ENCODE results near the gene EIF4B.
"Not testable (repeated sequence)": the region's sequence is repeated elsewhere in the genome, so short reads cannot be mapped to it uniquely, and the experiment has no call there.

EIF4B gene, protein sequence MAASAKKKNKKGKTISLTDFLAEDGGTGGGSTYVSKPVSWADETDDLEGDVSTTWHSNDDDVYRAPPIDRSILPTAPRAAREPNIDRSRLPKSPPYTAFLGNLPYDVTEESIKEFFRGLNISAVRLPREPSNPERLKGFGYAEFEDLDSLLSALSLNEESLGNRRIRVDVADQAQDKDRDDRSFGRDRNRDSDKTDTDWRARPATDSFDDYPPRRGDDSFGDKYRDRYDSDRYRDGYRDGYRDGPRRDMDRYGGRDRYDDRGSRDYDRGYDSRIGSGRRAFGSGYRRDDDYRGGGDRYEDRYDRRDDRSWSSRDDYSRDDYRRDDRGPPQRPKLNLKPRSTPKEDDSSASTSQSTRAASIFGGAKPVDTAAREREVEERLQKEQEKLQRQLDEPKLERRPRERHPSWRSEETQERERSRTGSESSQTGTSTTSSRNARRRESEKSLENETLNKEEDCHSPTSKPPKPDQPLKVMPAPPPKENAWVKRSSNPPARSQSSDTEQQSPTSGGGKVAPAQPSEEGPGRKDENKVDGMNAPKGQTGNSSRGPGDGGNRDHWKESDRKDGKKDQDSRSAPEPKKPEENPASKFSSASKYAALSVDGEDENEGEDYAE

GRCh38 chr12:53005986-53006809 is at the start of gene EIF4B:
Gene EIF4B (plus strand): TSS chr12:53006456. CDS start chr12:53006484, 28 bp downstream.
- FAIRE-seq: peak; percentile 93

DNA sequence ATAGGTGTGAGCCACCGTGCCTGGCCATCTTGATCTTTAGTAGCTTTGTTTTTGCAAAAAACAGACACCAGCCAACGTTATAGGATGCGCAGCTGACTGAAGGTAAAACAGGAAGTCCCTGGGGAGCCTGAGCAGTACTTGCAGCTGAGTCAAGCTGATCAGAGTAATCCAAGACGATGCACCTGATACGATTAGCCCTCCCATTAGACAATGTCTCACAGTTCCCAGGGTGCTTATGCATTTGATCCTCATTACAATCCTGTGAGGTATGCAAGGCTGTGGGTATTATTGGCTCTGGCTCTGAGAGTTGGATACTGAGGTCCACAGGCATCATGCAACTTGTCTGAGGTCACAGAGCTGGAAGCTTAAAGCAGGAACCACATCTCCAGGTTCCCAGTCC is 49.3 kb upstream of the EIF4B start:
- no peak for FAIRE-seq

DNA sequence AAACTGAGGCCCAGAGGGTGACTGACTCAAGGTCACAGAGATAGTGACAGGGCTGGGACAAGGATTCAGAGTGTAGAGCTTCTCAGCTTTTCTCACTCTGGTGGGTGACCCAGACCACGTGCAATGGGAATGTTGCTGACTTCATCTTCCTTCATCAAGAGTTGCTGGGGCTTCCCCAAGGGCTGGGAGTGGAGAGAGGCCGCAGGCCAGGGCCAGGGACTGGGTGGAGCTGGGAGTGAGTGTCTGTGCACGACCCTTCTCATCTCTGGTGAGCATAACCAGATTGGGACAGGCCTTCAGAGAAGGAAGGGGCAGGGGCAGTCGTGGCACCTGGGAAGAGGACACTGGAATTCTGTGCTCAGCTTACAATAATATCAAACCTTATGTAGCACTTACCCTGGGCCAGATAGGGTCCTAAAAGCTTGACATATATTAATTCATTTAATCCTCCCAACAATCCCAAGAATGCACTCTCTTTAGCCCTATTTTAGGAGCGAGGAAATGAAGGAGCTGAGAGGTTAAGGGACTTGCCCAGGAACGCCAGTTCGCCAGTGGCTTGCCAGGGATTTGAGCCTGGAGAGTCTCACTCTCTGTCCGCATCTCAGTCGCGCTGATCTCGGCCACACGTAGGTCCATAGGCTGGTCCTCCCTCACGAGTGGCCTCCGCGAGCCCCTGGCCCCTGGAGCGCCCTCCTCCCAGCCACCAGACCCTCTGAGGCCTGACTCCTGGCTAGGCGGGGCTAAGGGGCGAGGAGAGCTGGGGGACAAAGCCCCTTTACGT is 41.5 kb upstream of the EIF4B start:
- FAIRE-seq: no peak

DNA sequence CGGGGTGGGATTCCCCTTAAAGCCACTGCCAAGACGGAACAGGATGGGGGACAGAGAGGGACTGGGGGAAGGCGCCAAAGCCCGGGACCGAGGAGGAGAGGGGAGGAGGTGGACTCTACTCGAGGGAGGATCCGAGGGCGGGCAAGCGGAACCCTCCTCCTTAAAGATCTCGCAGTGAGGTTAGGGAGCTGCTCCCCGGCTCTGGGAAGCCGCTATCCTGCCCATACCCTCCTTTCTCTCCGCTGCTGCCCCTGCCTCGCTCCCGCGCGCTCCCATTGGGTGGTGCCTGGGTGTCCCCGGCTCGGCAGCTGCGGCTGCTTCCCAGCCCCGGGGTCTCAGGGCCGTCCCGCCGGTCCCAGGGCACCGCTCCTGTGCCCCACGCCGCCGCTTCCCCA is 40.9 kb upstream of the EIF4B start:
- no peak for FAIRE-seq

DNA sequence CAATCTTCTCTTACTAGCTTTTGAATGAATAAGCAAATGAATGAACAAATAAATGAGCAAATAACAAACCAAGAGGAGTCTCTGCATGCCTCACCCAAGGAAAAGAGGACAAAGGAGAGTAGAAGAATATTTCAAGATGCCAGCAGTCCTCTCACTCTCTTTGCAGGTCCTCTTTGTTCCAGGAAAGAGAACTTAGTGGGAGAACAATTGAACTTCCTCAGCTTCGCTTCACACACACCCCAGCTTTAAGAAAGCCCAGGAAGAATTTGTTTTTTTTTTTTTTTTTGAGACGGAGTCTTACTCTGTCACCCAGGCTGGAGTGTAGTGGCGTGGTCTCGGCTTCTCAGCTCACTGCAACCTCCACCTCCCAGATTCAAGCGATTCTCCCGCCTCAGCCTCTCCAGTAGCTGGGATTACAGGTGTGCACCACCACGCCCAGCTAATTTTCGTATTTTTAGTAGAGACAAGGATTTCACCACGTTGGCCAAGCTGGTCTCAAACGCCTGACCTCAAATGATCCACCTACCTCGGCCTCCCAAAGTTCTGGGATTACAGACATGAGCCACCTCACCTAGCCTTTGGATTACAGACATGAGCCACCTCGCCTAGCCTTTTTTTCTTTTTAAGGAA is 37.0 kb upstream of the EIF4B start:
- no peak for FAIRE-seq

DNA sequence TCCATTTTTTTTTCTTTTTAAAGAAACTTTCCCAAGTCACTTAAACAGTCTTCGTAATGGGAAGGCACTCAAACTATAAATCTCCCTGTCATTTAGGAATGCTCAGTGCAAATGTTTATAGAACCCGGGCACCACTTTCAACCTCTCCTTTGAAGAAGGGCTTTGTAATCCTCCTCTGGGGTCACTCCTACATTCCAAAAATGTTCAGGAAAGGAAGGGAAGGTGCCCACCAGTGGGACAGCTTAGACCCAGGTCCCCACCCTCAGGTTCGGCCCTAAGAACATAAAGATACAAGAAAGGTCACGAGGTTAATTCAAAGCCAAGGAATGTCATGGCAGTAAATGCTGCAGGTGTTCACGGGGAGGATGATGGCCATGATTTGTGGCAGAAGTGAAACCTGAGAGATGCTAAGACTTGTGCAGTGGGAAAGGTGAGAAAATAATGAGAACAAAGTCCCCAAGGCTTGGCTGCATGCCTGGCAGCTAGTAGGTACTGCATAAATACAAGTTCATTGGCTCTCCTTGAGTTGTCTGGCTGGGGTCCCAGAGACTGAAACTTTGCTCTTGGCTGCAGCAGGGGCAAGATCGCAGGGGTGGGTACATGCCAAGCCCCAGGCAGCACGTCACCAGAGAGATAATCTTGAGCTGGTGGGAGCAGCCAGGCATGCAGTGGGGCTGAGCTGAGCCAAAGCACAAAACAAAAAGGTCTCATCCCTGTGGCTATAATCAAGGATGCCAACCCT is 36.3 kb upstream of the EIF4B start:
- no peak for FAIRE-seq

GRCh38 chr12:52971679-52972329 is 34.5 kb upstream of the EIF4B start:
- FAIRE-seq: no peak

DNA sequence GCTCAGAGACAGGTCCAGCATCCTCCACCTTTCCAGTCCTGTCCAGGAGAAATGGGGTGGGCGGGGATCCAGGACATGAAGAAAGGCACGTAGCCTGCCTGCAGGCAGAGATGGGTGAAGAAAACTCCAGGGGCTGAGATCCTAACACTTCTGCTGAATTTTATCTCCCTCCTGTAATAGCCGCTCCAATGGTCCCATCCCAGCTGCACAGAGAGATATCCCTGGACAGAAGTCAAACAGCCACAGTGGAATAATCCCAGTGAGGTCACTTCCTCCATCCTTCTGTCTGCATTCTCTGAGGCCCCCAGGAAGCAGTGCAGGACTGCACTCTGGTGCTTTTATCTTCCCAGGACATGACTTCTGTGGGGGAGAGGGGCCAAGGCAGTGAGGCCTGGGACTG is 31.1 kb upstream of the EIF4B start:
- no peak for FAIRE-seq

DNA sequence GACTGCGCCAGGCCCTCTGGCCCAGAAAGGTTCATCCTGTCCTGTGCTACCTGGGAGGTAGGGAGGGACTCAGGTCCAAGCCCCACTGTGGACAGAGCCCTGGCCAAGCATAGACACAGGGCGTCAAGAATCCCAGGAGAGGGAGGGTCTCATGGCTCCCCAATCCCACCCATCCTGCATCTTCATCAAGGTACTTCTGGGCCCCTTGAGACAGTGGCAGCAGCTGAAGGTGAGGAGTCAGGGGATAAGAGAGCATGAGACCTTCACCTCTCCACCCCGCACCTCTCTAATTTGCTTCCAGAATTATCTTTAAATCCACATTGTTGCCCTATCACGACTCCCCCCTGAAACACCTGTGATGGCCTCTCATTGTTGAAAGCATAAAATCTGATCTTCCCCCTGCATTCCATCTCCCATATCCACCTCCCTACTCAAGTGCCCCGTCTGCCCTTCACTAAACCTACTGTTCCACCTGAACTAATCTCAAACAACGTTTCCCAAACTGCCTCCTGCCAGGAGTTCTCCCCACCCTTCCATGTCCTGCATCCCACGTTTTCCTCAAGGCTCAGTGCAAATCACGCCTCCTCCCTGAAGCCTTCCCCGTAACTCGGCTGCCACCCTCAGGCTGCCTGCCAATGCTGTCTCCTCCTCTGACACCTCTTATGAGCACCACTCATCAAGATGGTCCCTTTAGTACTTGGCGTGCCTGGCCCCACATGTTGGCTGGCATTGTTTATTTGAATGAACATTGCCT is 30.3 kb upstream of the EIF4B start:
- no peak for FAIRE-seq

GRCh38 chr12:52976574-52977071 is 29.6 kb upstream of the EIF4B start:
- no peak for FAIRE-seq

GRCh38 chr12:52977170-52977569 is 29.1 kb upstream of the EIF4B start:
- FAIRE-seq: no peak

- FAIRE-seq: no peak
Observed at GRCh38 chr12:52980096-52980649, 26.1 kb upstream of the EIF4B start.

DNA sequence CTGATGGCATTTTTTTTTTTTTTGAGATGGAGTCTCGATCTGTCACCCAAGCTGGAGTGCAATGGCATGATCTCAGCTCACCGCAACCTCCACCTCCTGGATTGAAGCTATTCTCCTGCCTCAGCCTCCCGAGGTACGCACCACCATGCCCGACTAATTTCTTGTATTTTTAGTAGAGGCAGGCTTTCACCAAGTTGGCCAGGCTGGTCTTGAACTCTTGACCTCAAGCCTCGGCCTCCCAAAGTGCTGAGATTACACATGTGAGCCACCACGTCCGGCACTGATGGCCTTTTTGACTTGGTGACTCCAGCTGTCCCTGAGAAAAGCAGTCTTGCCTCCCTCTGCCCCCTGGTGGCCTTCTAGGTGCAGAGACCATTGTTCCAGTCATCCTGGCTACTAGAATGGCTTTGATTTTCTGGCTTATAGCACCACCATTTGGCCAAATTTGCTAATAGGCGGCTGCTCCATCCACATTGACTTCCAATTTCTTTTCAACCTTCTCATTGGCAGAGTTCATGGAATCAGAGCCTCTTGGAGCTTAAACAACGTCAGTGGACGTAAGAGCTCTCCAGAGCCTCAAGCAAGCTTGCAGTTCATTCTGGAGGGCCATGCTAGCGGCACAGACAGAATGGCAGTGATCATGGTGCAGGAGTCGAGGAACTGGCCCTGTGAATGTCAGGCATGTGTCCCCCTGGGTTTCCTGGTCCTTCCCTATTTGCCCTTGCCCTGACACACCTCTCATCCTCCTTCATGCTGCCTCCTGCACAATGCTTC is 25.4 kb upstream of the EIF4B start:
- FAIRE-seq: peak; percentile 88

- no peak for FAIRE-seq
Observed at GRCh38 chr12:52984136-52984535, 22.1 kb upstream of the EIF4B start.

- FAIRE-seq: no peak
Observed at GRCh38 chr12:52988898-52989297, 17.4 kb upstream of the EIF4B start.

GRCh38 chr12:52990206-52990605 is 16.1 kb upstream of the EIF4B start:
- no peak for FAIRE-seq

DNA sequence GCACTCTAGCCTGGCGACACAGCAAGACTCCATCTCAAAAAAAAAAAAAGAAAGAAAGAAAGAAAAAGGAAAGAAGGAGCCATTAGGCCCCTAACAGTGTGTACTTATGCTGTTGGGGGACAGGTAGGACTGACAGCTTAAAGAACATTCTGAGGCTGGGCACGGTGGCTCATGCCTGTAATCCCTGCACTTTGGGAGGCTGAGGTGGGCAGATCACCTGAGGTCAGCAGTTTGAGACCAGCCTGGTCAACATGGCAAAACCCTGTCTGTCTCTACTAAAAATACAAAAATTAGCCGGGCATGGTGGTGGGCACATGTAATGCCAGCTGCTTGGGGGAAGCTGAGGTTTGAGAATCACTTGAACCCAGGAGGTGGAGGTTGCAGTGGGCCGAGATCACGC is 14.0 kb upstream of the EIF4B start:
- not testable (repeated sequence) for FAIRE-seq

- no peak for FAIRE-seq
Observed at GRCh38 chr12:52992699-52993557, 13.3 kb upstream of the EIF4B start.

Measured in TTC549 (cell line).